GM13976 (cell line): ENCODE measurements around the gene TPCN2.
A peak's percentile ranks its signal among the peaks of the same experiment; 100 is the strongest.

Experiments used
- DNase-seq: peaks from one replicate; pipeline ENCODE4 v3.0.0; 2012; ENCODE audit warnings: low spot score
- in situ Hi-C: fragments of 300-500 bp; cut with MboI; formaldehyde crosslinking; loops from one replicate; pipeline ENCODE4 v1.12.0; 2022; ENCODE audit warnings: low sequenced_read_pairs, mixed read lengths, inconsistent platforms; ENCODE audit not compliant: unreplicated experiment
- TF ChIP-seq, protein P1 (sequence below): IDR thresholded peaks from 2 replicates; pipeline ENCODE4 v1.5.1; 2012; ENCODE audit warnings: borderline replicate concordance, mild to moderate bottlenecking; ENCODE audit not compliant: insufficient read depth; ENCODE audit errors: extremely low read depth, missing control alignments, control extremely low read depth

TPCN2 gene

DNA sequence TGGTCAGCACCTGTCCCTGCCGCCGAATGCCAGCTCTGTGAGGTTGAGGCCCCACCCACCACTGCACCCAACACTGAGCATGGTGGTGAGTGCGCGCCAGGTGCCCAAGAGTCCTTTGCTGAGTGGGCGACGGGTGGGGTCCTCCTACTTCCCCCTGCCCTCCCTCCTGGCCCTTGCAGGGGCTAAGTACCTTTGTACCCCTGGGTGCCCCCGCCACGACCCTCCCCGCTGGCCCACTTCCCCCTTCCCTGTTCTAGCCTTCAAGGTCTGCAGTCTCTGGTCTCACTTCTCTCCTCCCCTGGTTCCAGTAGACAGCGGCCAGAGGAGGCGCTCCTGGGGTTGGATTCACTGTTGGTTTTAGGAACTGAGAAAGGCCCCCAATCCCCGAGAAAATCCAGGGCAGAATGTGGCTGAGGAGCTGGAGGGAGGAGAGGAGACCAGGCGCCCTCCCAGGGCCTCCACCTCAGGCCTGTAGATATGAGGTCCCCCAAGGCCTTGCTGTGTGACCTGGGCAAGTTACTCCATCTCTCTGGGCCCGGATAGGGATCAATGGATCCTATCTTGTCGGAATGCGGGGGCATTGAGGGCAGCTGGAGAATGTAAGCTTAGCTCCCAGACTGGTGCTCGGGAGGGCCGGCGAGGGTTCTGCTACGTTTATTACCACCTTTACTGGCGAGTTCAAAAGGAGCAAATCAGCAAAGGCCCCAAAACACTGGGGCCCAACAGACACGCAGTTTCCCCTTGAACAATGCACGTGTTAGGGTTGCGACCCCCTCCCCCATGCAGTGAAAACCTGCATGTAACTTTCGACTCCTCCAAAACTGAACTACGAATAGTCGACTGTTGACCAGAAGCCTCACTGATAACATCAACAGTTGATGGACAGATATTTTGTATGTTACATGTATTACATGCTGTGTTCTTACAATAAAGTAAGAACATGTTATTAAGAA is 75.1 kb downstream of the TPCN2 start:
- TF ChIP-seq, protein P1, sequence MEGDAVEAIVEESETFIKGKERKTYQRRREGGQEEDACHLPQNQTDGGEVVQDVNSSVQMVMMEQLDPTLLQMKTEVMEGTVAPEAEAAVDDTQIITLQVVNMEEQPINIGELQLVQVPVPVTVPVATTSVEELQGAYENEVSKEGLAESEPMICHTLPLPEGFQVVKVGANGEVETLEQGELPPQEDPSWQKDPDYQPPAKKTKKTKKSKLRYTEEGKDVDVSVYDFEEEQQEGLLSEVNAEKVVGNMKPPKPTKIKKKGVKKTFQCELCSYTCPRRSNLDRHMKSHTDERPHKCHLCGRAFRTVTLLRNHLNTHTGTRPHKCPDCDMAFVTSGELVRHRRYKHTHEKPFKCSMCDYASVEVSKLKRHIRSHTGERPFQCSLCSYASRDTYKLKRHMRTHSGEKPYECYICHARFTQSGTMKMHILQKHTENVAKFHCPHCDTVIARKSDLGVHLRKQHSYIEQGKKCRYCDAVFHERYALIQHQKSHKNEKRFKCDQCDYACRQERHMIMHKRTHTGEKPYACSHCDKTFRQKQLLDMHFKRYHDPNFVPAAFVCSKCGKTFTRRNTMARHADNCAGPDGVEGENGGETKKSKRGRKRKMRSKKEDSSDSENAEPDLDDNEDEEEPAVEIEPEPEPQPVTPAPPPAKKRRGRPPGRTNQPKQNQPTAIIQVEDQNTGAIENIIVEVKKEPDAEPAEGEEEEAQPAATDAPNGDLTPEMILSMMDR, result no peak
- DNase-seq, result peak; percentile 48
- in situ Hi-C loops, result loop anchor here (25.0 kb wide), 1 partner anchor 163 kb away; the partner anchor contains the start of gene MYEOV

DNA sequence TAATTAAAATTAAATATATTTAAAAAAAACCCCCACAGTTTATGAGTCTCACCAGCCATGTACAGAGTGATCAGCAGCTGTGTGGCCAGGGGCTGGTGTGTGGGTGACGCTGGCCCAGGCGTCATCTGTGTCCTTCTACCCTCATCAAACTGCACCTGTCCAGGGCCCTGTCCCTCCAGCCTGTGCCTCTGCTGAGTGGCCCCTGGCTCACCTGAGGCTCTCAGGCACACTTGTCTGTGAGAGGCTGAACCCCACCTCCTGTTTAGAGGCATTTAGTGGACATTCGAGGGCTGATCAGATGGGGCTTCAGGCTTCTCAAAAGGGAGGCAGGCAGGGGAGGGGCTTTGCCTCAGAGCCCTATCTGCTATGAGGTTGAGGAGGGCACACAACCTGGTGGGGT is 77.1 kb downstream of the TPCN2 start:
- no peak for DNase-seq
- in situ Hi-C loops, result no loop called here
- TF ChIP-seq, protein P1, result no peak

DNA sequence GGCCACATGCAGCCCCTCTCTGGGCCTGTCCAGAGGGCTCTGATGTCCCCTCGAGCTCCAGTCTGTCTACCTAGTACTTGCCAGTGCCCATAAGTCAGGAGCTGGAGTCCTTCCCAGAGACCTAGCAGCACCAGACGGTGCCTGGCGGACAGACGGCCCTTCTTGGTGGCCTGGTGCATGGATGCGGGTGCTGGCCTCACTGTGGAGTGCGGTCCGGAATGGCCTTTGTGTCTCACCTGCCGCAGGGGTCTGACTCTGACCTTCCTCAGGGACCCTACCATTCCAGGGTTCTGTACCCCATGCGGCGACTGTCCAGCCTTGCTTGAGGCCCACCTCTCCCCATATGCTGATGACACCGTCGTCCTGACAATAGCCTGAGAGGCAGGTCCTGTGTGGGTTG is 77.6 kb downstream of the TPCN2 start:
- TF ChIP-seq, protein P1, result no peak
- in situ Hi-C loops, result no loop called here
- peak; percentile 21 for DNase-seq

DNA sequence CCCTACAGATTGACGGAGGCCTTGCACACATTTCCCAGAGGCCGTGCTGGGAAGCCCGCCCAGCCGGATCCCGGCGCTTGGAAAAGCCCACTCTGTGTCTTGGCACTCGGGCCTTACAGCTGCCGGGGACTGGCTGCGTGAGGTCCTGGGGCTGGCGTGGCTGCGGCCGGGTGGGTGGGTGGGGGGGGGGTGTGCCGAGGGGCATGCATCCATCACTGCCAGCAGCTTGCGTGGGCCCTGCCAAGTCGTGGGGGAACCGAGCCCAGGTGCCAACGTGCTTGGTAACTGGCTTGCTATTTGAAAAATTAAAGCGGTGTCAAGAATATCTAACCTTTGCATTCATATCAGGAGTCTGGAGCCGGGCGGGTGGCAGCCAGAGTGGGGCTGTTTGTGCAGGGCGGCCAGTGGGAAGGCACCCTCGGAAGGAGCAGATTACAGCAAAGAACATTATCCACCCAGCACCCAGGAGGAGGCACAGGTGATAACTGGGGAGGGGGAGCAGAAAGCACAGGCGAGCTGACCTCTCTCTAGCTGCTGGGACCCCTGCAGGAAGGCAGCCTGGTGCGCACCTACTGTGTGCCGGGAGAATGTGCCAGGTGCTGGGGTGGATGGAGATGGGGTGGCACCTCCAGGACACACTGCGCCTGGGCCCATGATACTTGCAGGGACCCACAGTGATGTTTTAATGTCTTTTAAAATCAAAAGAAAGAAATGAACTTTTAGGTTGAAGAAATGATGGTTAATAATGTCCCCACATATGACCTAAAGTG is 78.5 kb downstream of the TPCN2 start:
- TF ChIP-seq, protein P1, result no peak
- in situ Hi-C loops, result no loop called here
- DNase-seq, result no peak

DNA sequence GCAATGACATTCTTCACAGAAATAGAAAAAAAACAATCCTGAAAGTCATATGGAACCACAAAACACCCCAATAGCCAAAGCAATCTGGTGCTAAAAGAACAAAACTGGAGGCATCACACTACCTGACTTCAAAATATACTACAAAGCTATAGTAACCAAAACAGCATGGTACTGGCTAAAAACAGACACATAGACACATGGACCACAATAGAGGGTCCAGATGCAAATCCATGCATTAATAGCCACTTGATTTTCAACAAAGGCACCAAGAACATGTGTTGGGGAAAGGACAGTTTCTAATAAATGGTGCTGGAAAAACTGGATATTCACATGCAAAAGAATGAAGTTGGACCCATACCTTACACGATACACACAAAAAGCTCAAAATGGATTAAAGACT is 79.2 kb downstream of the TPCN2 start:
- DNase-seq, result no peak

DNA sequence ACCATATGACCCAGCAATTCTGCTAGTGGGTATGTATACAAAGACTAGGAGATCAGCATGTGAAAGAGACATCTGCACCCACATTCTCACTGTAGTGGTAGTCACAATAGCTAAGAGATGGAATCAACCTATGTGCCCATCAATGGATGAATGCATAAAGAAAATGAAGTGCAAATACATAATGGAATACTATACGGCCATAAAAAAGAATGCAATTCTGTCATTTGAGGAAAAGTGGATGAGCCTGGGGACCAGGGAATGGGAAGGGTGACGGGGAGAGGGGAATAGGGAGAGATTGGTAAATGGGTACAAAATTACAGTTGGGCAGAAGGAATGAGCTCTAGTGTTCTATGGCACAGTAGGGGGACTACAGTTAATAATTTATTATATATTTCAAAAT is 80.3 kb downstream of the TPCN2 start:
- in situ Hi-C loops, result no loop called here
- TF ChIP-seq, protein P1, result no peak
- no peak for DNase-seq

More for the DNA sequence above, 79.2 kb downstream of the TPCN2 start:
- in situ Hi-C loops, result no loop called here
- TF ChIP-seq, protein P1, result no peak
